GM21515 (cell line): ENCODE data around the gene FAM111A.

Source experiments
- ATAC-seq: cut with Tn5 transposase; IDR thresholded peaks from one replicate; pipeline ENCODE4 v1.9.1; 2021; ENCODE audit not compliant: unreplicated experiment

FAM111A gene

DNA sequence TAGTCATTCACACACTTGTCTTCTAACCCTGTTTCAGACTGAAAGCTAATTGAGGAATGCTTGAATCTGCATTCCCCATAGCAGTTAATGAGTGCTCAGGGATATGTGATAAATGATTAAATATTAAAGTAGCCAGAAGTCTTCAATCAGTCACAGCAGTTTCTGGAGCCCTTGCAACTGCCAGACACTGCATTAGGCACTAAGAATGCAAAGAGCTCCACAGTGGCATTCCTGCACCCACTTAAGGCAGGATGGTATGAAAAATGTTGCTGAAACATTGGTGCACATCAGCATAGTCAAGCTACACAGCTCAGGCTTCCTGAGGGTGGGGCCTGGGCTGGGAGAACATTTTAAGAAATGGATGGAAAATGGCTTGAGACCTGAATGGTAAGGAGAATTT, 35.7 kb downstream of the FAM111A start:
- ATAC-seq = no peak

DNA sequence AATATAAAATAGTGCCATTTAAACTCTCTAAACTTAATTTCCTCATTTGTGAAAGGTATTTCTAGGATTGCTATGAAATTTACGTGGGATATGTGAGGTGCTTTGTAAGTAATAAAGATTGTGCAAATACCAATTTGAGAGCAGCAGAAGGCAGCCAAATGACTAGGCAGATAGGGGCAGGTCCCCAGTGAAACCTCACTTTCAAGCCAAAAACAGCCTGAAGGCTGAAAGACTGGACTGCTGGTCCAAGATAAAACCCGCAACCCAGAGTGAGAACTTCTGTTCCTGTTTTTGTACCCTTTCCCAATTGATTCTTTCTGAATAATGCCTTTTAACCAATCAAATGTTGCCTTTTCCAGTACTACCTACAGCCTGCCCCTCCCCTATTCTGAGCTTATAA, 36.5 kb downstream of the FAM111A start:
- ATAC-seq = no peak

DNA sequence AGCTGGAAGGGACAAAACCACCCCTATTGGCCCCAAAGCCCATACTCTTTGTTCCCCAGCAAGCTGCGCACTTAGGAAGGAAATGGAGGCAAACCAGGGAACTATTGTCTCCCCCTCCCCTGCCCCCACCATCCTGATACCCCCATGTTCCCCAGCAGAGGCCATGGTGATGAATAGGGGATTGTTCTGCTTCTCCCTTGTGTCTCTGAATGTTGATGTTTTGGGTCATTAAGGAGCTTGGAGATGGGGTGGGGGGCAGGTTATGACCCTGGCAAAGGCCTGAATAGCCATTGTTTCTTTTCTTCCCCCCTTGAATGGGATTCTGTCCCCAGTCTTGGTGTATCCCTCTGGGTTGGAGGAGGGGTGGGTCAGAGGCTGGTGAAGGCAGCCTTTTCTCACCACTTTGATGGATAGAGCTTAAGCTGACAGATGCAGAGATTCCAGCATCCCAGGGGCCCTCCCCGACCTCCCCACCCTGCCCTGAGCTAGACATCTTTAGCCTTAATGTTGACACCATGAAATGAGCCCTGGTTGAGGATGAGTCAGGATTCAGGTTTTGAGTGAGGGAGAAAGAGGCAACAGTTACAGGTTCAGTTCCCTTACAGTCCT, 37.6 kb downstream of the FAM111A start:
- no peak for ATAC-seq

DNA sequence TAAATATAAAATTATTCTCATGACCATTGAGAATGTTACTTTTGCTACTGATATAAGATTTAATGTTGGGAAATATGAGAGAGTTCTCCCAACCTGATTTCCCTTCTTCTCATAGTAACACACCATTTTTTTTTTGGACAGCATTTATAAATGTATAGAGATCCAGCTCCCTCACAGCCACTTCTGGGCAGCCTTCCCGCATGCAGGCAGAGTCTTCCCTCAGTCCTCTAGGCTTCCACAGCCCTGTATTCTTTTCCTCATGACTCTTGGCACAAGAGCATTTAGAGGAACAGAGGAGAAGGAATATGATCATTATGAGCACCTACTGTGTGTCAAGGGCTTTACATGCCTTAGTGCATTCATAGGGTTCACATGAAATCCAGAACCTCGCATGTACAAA, 38.3 kb downstream of the FAM111A start:
- no peak for ATAC-seq

DNA sequence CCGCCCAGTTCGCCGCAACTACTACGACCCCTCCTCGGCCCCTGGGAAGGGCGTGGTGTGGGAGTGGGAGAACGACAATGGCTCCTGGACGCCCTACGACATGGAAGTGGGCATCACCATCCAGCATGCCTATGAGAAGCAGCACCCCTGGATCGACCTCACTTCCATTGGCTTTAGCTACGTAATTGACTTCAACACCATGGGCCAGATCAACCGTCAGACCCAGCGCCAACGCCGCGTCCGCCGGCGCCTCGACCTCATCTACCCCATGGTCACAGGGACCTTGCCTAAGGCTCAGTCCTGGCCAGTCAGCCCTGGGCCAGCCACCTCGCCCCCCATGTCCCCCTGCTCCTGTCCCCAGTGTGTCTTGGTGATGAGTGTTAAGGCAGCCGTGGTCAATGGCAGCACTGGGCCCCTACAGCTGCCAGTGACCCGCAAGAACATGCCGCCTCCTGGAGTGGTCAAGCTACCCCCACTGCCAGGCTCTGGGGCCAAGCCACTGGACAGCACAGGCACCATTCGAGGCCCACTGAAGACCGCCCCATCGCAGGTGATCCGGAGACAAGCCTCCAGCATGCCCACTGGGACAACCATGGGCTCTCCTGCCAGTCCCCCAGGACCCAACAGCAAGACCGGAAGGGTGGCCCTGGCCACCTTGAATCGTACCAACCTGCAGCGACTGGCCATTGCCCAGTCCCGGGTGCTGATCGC, 39.2 kb downstream of the FAM111A start:
- no peak for ATAC-seq

DNA sequence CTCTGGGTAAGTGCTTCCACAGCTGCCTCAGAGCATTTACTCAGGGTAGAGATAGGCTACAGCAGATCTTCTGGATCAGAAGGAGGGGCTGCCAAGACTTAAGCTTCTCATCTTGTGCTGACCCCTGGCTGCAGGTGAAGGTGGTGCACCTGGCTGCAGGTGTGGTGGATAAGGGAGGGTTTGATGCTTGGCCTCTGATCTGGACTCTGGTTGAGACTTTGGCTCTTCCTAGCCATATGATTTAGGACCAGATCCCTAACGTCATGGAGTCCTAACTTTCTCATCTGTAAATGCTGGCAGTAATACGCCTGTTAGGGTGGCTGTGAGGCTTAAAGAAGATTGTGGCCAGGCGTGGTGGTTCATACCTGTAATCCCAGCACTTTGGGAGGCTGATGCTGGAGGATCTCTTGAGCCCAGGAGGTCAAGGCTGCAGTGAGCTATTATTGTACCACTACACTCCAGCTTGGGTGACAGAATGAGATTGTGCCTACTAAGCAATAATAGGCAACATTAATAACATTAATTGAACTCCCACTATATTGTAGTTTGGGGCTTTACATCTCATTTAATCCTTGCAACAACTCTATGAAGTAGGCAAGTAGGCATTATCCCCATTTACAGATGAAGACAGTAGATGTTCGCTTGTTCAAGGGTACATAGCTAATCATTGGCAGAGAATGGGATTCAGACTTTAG, 39.9 kb downstream of the FAM111A start:
- ATAC-seq = no peak

DNA sequence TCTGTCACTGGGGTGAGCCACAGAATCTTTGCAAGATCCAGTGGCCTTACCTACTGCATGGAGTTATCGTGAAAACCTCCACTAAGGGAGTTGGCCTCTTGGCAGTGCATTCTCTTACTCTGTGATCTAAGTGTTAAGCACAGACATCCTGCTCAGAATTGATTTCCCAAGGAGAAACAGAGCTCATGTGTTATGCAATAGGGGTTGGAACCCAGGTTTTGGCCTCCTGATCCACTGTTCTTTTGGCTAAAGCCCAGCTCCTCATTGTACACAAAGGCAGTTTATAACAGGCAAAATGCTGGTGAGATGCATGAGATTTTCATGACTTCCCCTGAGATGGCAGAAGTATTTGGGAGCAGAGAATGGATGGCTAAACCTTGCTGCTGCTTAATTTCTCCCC, 41.1 kb downstream of the FAM111A start:
- no peak for ATAC-seq

DNA sequence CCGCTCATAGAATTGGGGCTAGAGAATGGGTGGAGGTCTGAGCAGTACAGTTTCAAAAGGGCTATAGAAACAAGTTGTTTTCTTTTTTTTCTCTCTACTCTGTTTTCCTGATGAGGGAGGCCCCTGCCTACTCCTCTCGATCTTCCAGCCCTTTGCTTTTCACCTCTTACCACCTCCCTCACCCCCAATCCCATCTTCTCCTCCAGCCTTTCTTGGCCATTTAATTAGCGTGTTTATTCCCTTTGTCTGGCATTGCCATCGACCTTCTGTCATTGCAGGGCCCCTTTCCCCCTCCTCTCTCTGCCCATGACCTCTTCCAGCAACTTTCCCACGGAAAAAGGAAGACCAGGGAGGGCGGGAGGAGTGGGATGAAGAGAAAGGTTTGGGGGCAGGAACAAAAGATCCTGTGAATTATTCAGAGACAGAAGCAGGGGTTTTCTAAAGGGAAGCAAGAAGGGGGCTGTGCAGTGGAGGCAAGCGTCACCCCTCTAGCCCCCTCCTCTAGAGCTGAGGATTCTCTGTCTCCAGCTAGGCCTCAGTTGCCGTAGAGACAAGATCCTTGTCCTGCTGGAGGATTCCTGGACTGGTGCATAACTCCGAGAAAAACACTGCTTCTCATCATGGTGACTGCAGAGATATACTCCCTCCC, 42.2 kb downstream of the FAM111A start:
- no peak for ATAC-seq

DNA sequence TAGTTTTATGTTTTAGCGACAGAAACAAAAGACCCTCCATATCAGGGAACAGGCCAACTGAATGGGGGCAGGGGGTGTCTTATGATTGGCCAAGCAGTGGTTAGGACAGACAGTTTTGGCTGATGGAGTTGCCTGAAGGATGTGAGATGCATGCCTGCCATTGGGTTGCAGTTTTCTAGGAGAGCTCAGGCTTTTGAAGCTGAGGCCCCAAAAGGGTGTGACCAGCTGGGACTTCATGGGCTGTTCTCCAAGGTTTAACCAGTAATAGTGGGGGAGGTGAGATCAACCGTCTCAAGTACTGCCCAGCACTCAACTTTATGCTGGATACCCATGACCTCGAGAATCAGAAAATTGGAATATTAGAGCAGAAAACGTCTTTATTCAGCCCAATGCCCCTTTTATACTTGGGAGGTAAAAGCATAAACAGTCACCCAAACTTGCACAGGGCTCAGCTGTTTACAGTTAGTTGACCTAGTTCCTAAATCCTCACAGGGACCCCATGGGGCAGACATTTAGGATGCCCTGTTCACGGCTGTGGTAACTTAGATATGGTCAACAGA, 42.8 kb downstream of the FAM111A start:
- no peak for ATAC-seq

DNA sequence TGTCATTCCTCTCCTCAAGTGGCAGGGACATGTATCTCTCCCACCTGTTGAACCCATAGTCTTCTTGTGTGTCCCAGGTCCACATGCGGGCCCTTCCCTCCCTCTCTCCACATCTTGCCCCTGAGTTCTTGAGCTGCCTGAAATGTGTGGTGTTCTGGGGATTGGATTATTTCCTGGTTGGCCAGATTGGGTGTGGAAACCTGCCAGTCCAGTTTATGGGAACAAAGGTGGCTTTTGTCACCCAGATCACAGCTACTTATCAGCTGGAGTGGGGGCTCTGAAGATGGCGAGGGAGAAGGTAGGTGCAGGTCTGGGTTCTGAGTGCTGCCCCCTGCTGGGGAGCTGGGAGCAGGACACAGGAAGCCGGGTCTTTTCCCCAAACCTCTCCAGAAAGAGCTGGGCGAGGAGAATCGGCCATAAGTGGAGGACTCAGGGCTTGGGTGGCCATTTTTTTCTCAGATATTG, 43.5 kb downstream of the FAM111A start:
- ATAC-seq = peak; percentile 64

DNA sequence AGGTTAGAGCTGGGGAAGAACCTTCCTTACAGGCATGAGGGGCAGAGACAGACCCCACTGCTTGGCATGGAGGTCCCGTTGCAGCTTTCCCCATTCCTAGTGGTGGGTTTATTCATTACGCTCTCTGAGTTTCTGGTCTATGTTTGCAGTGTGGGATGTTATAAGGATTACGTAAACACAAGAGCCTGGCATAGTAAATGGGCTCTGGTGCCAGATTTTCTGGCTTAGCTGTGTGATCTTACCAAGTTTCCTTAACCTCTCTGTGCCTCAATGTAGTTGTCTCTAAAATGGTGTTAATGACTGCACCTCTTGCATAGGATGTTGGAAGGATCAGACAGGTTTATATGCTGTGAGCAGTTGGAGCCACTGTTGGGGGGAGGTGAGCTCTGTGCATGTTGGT, 44.4 kb downstream of the FAM111A start:
- no peak for ATAC-seq

DNA sequence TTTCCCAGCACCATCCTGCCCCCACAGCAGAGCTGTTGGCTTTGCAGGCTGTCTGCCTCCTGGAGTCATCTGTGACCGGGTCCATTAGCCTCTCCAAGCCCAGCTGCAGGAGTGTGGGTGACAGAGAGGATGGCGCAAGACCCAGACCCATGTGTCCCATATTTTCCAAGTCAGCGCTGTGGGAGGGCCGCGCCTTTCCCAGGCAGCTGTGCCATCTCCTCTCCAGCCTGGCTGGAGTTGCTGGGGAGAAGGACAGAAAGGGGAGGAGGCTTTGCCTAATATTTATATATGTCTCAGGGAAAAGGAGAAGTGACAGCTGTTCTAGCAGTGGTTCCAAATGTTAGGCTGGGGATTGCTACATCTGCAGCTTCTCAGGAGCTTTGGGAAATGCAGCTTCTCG, 44.9 kb downstream of the FAM111A start:
- ATAC-seq = no peak

DNA sequence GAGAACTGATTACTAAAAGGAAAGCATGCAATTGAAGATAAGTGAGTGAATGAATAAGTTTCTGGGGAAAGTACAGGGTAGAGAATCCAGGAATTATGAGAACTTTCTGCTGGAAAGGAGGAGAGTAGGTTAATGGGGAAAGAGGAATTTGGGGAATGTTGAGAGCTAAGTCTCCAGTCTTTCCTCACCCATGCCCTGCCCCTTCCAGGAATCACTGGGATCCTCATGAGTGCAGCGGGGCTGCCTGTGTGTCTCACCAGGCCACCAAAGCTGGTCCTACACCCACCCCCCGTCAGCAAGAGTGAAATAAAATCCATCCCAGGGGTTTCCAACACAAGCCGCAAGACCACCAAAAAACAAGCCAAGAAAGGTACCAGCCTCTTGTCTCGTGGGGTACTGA, 46.3 kb downstream of the FAM111A start:
- no peak for ATAC-seq

DNA sequence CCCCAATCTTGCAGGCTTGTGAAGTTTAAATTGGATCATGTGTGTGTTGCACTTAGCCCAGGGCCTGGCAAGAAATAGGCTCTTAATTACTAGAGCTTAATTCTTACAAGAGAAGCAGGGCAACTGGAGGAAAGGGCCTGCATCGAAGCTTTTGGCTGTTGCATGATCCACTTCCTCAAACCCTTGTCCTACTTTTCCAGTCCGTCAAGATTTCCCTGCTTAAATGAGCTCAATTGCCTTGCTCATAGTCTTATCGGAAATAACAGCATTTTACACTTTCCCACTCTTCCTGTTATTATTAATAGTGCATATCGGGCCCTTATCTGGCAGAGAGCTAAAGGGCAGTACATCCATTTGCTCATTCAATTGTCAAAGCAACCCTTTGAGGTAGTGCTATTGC, 47.3 kb downstream of the FAM111A start:
- no peak for ATAC-seq

DNA sequence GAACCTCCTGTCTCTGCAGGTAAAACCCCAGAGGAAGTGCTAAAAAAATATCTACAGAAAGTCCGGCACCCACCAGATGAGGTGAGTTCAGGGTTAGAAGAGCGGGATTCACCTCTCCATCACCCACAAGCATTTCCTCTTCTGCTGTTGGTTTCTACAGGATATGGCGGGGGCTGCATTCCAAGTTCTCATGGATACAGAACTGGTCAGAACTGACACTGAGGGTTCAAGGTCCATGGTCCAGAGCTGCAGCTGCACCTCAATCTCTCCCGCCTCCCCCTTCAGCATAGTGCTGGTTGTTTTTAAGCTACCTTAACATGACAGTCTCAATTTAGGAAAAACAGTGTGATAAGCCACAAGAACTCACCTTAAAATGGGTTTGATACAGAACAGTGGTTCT, 48.4 kb downstream of the FAM111A start:
- ATAC-seq = no peak

DNA sequence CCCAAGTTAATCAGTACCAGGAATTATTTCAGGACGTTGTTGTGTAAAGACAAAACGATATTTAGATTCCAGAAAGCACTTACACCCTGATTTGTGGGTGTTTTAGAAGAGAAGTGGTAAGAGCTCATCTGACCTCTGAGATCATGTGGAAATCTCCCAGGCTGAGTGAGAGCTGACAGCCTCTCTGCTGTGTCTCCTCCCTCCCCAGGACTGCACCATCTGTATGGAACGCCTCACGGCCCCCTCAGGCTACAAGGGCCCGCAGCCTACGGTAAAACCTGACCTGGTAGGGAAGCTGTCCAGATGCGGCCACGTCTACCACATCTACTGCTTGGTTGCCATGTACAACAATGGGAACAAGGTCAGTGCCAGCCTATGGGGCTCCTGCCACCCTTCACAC, 49.2 kb downstream of the FAM111A start:
- no peak for ATAC-seq

DNA sequence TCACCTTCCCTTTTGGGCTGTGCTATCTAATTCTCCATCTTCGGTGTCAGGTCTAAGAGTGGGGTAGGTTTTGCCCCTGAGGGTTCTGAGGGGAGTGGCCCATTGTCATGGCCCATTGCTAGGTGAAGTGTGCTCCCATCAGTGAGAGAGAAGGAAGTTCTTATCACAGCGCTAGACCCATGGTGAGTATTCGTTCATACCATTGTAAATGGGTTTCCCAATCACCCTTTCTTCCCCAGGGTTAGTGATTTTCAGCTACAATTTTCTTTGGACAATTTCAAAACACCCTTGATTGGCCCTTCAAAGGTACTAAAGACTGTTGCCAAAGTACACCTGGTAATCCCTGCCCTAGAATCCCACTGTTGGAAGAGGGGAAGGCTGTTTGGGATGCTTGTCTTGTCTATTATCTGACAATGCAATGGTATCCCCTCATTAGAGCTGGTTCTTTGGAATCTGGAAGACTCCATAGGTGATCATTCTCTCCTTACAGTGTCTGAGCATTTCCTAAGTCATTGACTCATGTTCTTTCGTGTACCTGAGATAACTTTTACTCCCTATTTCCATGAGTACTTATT, 49.9 kb downstream of the FAM111A start:
- ATAC-seq = no peak

DNA sequence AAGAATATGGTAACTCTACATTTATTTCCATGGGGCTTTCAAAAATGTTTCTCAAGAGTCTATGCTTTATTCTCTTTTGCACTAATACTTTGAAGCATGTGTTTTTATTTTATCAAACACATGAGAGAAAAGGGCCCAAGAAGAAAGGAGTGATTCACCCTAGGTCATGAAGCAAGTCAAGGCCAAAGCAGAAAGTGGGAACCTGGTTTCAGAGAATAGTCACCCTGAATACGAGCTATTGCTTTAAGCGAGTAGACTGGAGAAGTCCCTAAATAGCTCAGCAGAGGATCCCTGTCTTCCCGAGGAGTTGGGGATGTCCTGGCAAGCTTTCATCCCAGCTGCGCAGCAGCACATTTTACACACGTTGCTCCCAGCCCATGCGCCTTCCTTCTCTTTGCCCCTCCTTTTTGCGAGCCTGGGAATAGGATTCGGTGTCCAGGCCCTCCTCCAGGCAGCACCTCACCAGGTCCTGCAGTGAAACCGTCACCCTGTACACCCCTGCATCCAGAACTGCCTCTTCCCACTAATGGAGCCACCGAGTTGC, 51.0 kb downstream of the FAM111A start:
- no peak for ATAC-seq

DNA sequence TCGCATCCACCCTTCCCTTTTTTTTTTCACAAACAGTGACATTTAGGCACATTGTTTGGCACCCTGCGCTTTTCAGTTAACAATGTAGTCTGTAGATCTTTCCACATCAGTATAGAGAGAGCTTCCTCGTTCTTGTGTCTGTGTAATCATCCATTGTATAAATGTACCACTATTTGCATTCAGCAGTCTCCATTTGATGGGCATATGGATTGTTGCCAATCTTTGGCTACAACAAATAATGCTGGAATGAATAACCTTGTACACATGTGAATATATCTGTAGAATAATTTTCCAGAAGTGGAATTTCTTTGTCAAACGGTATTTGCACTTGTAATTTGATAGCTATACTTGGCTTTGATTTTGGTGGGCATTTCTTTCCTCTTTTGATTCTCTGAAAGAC, 52.9 kb downstream of the FAM111A start:
- no peak for ATAC-seq

DNA sequence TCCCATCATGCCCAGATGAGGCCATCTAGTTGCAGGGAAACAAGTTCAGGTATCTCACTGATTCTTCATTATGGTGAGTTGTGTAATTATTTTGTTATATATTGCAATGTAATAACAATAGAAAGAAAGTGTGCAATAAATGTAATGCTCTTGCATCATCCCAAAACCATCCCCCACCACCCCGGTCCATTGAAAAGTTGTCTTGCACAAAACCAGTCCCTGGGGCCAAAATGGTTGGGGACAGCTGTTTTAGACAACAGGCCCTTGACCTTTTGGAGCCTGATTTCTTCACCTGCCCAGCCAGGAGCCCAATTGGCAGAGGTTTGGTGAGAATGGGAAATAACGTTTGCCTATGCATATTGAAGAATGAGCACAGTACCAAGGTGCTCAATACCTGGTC, 54.1 kb downstream of the FAM111A start:
- no peak for ATAC-seq

DNA sequence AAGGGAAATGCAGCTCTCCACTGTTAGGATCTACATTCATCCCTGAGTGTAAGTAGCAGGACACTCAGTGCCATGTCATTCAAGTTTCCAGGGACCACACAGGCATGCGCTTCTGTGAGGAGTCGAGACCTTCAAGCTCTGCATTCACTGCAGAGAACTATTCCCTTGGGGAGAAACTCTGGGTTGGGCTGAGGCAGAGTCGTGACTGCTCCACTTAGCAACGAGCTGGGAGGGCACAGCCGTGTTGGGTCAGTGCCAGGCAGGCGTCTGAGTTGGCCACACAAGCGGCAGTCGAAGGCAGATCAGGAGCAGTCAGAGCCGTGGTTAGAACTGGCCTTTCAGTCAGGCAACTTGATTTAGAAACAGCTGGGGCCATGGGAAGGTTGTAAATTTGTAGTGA, 55.3 kb downstream of the FAM111A start:
- ATAC-seq = no peak
